Raji (cell line): ENCODE results near the gene NRROS.

Experiments used
- POLR2A ChIP-seq: IDR thresholded peaks from 2 replicates; pipeline ENCODE4 v1.6.1; 2011; ENCODE audit warnings: low read depth, low read length, control low read depth; ENCODE audit not compliant: insufficient read depth

The NRROS gene

GRCh38 chr3:196620684-196621083 is 18.8 kb upstream of the NRROS start:
- no peak for TF ChIP-seq POLR2A

DNA sequence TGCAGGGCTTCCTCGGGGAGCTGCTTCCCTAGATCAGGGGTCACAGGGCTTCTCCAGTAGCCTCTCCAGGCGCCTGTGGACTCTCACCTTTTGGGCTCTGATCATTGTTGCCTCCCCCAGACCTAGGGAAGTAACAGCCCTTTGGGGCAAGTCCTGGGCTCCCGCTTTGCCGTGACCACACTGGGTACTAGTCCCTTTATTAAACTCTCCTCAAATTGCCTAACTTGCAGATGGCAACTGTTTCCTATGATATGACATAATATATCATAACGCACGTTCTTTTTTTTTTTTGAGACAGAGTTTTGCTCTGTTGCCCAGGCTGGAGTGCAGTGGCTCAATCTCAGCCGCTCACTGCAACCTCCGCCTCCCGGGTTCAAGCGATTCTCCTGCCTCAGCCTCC is 17.9 kb upstream of the NRROS start:
- no peak for TF ChIP-seq POLR2A

- no peak for TF ChIP-seq POLR2A
Observed at GRCh38 chr3:196624067-196624790, 15.3 kb upstream of the NRROS start.

GRCh38 chr3:196624907-196625306 is 14.6 kb upstream of the NRROS start:
- no peak for TF ChIP-seq POLR2A

DNA sequence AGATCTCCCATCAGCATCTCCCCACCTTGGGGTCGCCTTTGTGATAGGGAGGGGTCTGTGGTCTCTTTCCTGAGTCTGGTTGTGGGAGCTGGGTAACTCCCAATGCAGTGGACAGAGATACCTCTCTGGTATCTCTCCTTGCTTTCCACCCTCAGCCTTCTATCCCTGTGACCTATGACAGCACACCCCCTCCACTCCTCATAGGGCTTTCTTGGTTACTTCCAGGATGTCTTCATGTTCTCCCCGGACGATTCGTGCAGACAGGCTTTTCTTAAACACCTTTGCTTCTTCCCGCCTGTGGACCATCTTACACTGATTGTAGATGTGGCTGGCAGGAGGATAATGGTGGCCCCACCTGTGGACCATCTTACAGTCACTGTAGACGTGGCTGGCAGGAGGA is 14.2 kb upstream of the NRROS start:
- no peak for TF ChIP-seq POLR2A

DNA sequence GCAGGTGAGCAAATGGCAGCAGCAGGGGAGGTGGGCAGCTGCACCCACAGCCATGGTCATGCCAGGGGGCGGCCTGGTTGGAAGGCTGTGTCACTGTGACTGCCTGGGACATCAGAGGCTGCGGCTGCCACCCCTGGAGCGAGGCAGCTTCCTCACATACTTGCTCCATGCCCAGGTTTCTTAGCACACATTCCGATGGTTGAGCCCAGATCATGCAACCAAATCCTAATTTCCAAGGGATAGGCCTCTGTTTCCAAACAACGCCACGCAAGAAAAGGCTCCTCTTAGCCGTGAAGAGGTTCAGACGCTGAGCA is 11.6 kb upstream of the NRROS start:
- no peak for TF ChIP-seq POLR2A

DNA sequence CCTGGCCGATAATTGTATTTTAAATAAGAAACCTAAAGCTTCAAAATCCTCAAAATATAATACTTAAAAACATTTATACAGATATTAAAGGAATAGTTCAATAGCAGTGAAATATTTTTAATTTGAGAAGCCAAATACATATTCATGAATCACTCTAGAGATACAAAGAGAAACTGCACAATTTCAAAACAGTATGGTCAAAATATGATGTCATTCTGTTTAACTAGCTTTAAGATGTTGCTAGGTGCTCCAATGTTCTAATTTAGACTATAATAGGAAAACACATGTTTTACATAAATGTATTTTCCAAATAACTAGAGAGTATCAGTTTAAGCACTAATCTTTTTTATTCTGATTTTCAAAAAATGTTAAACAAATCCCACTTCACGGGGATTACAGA is 10.3 kb upstream of the NRROS start:
- TF ChIP-seq POLR2A: no peak

DNA sequence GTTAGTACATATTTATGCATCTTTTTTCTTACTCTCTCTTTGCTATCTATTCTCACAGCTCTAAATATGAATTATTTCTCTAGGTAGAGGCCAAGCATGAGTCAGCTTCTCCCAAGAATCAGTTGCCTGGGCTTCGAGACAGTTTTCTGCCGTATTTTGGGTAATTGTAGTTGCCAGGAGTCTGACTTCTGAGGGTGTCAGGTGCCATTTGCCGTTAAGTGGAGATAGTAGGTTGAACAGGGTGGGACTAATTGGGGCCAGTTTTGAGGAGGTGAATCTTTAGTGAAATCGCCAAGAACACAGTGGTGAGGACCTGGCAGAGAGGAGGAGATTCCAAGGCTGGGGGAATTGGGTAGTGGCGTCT is 7.8 kb upstream of the NRROS start:
- TF ChIP-seq POLR2A: no peak

DNA sequence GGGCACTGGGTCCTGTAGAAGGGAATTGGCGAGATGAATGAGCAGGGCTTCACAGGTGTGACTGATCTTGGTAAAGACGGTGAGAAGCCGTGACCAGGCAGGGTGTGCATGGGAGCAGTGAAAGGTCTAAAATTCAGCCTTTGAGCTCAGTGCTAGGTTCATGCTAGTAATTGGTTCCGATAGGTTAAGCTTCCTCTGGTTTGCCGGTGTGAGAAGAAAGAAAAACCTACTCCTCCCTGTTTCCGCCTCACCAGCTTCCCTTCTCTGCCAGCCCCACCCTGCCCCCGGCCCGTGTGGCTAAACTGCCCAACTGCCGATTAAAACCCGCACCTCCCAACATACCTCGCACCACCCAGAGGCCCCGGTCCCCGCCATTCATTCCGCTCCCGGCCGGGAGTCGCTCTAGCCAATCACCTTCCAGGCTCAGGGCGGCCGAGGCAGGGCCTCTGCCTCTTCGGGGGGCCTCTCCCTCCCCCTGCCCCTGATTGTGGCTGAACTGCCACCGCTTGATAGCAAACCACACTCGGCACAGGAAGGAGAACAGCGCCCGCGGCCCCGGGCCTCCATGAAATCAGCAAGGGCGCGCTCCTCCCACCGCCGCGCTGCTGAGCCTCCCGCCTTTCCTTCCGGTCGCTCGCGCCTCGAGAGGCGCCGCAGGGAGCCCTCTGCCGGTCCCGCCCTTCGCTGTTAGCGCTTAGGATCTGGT is 7.3 kb upstream of the NRROS start:
- TF ChIP-seq POLR2A: peak; percentile 76

DNA sequence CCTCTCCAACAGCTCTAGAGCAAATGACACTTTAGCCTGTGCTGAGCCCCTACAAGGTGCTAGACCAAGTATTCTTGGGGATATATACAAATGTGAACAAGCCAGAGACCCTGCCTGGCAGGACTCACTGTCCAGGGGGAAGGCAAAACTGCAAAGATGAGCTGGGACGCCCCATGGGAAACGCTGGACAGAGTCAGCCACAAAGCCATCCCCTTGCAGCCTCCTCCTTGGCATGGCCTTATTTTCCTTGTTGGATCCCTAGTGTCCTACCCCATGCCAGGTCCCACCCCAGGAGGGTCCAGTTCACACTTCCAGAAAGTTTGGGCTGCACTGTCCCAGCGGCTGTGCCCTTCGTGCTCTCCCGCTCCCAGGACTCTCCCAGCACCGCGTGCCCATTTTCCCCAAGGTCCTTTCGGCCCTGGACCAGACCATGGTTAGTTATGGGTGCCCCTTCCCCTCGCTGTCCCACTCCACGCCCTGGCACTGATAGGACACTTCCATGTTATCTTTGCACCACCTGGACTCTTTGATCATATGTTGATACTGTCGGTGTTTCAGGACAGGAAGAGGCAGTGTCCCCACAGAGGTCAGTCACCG is 5.8 kb upstream of the NRROS start:
- no peak for TF ChIP-seq POLR2A

GRCh38 chr3:196634224-196634623 is 5.3 kb upstream of the NRROS start:
- TF ChIP-seq POLR2A: no peak

- TF ChIP-seq POLR2A: no peak
Observed at GRCh38 chr3:196634829-196635228, 4.7 kb upstream of the NRROS start.

DNA sequence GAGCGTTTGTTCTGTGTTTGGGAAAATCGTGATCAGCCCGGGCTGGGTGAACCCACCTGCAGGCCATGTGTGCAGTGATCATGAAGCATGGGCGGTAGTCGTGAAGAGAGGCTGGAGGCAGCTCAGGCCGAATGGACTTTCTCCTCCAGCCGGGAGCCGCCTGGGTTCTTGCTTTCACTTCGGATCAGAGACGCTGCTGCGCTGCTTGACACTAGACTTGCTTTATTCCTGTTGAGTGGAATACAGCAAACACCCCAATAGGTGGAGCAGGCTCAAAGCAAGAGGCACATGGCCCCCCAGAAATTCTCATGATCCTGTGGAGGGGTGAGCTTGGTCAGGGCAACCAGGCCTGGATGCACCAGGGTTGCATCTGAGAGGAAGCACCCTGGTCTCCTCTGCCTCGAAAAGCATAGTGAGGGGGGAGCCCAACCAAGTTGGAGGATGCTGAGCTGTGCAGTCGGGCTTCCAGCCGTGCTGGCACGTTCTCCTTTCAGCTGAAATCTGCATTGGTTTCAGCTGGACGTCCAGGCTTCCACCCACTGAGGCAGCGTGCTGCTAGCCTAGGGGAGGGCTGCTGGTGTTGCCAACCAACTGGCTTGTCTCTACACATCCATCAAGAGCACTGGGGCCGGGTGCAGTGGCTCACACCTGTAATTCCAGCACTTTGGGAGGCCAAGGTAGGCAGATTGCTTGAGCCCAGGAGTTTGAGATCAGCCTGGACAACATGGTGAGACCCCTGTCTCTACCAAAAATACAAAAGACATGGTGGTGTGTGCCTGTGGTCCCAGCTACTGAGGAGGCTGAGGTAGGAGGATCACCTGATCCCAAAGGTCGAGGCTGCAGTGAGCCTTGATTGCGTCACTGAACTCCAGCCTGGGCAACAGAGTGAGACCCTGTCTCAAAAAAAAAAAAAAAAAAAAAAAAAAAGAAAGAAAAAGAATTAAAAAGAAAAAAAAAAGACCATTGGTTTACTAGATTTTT is 2.8 kb upstream of the NRROS start:
- TF ChIP-seq POLR2A: no peak

DNA sequence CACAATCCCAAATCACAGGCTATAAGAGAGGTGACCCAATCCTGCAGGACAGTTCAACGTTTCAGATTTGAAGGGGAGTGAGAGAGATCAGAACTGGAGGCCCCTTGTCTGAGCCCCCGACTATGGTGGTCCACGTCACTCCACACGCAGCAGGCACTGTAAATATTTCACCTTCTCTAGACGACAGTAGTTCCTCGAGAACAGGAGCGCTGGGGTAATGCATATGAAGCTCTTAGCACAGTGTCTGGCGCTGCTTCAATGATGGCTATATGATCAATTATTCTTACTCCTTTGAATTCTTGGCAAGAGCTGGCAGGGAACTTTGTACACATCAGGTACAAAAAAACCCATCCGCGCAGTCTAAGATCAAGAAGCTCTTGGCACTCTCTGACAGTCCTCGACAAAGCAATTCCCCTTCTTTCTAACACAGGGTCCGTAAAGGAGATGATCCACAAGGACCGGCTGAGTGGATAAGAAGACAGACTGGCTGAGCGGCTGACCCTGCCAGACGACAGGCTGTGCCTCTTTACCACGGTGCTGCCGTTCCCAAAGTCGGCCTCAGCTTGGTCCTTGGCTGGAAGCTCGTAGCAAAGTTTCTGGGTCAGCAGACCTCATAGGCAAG is 522 bp upstream of the NRROS start:
- no peak for TF ChIP-seq POLR2A

- no peak for TF ChIP-seq POLR2A
Observed at GRCh38 chr3:196640297-196641018, 964 bp downstream of the NRROS start.
